Activated gamma-delta T cell (primary cell): ENCODE results near the gene CRMP1.
"Not testable (repeated sequence)": the region's sequence is repeated elsewhere in the genome, so short reads cannot be mapped to it uniquely, and the experiment has no call there.

Experiments
- DNase-seq: peaks from one replicate; lab custom pipeline; 2025; lab: John Stamatoyannopoulos, UW

CRMP1 gene

GRCh38 chr4:5822619-5823018 lies 70.3 kb downstream of the CRMP1 start:
- no peak for DNase-seq

DNA sequence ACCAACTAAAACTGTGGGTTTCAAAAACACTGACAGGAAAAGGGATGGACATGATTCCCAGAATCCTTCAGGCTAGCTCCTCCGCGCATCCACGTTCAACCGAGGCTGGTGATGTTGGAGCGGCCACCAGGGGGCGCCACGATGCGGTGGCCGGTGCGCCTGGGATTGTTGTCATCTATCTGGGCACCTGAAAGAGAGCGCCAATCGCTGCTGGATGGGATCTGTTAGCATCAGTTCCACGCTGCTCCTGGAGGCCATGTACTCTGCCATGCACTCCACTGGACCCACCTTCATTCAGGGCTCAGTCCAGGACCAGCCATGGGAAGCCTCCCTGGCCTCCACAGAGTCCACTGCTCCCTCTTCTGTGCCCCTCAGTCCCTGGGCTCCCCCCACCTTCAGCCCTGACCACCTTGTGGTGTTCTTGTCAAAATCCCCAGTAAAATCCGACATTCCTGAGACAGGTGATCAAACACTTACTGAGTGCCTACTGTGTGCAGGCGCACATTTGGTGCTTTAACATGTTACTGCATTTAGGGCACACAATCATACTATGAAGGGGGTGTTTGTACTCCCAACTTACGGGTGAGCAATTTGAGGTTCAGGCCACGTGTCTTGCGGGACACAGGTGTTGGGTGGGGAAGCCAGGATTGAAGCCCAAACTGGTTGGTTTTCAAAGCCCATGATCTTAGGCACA lies 71.1 kb downstream of the CRMP1 start:
- no peak for DNase-seq

GRCh38 chr4:5816851-5817375 lies 76.0 kb downstream of the CRMP1 start:
- DNase-seq: no peak

GRCh38 chr4:5816101-5816500 lies 76.8 kb downstream of the CRMP1 start:
- no peak for DNase-seq

DNA sequence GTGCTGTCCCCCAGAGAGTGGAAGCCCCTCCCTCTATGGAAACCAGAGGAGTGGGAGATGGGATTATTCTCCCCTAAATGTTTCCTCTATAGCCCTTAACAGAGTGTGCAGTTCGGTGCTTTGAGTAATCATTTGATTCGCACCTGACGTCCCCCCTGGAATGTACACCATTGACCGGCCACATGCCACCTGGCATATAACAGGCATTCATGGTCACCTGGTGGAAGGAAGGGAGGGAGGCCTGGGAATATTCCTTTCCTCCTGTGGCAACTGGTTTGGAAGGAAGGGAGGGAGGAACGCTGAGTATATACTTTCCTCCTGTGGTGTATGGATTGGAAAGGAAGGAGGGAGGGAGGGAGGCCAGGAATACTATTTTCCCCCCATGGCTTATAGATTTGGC lies 77.2 kb downstream of the CRMP1 start:
- no peak for DNase-seq

DNA sequence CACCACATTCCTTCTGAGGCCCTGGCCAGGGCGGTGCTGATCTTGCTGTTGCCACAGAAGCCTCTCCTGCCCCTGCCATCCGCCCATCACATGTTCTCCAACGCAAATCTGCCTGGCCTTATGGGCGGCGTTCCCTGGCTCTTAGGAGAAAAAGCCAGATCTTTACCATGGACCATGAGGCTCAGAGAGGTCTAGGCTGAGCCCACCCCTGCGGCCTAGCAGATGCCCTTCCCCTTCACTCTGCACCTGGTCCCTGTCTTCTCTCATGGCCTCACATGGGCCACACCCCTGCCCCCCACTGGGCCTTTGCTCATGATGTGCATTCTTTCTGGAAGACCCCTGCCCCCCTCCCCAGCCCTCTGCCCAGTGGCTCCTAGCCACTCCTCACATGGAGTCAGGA lies 78.5 kb downstream of the CRMP1 start:
- DNase-seq: no peak

DNA sequence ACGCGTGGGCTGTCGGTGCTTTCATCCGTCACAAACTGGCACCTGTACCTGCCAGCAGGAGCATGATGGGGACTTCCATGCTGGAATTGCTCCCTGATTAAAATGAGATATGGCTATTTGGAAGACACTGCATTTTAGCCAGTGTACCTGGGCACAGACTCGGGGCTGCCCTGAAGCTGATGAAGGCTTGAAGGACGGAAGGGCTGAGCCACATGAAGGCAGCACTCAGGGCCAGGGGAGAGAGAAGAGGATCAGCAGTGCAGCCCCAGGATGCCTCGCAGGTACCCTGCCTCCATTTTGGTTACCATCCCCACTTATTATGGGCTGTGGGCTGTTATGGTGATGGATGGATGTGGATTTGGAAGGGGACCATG lies 79.0 kb downstream of the CRMP1 start:
- DNase-seq: no peak

DNA sequence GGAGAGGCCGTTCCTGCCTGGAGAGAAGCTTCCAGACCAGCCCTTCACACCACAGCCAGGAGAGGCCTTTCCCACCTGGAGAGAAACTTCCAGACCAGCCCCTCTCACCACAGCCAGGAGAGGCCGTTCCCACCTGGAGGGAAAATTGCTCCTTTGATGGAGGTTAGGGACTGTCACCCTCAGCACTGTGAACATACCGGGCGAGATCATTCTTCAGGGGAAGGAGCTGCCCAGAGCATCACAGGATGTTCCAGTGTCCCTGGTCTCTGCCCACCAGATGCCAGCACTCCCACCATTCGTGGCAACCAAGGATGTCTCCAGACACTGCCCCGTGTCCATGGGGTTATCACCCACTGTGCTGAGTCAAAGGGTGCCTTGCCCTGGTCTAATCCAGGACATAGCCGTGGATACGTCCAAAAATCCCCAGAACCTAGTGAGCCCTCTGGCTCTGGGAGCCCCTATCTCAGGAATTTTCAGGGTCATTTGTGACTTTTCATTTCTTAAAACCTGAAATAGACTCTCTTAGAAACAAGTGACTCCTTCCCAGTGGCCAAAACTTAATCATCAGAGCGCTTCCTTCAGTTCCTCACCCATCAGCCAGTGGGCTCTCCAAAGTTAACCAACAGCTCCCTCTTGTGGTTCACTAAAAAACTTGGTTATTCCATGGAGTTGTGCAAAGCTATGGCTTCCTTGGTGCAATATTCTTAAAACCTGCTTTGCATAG lies 80.2 kb downstream of the CRMP1 start:
- no peak for DNase-seq

DNA sequence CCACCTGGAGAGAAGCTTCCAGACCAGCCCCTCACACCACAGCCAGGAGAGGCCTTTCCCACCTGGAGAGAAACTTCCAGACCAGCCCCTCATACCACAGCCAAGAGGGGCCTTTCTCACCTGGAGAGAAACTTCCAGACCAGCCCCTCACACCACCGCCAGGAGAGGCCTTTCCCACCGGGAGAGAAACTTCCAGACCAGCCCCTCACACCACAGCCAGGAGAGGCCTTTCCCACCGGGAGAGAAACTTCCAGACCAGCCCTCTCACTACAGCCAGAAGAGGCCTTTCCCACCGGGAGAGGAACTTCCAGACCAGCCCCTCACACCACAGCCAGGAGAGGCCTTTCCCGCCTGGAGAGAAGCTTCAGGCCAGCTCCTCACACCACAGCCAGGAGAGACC lies 80.8 kb downstream of the CRMP1 start:
- not testable (repeated sequence) for DNase-seq

GRCh38 chr4:5810770-5811430 lies 82.0 kb downstream of the CRMP1 start:
- DNase-seq: no peak

GRCh38 chr4:5810151-5810550 lies 82.7 kb downstream of the CRMP1 start:
- DNase-seq: no peak

- no peak for DNase-seq
Observed at GRCh38 chr4:5809216-5809776, 83.6 kb downstream of the CRMP1 start.

GRCh38 chr4:5808081-5808741 lies 84.7 kb downstream of the CRMP1 start:
- DNase-seq: no peak

DNA sequence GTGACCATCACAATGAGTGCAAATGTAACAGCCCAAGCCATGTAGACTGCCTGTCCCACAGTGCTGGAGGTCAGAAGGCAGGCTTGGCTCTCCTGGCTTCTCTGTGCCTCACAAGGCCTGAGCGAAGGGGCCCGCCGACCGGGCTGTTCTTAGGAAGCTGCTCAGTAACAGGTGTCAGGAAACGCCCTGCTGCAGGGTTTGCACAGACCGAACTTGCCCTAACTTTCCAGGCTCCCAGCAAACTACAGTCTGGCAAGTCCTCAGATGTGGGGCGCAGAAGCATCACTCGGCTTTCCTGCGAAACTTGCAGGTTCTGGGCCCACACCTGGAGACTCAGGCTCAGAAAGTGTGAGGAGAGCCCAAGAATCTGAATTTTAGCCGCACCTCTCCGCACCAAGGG lies 87.6 kb downstream of the CRMP1 start:
- no peak for DNase-seq

- no peak for DNase-seq
Observed at GRCh38 chr4:5804656-5805055, 88.2 kb downstream of the CRMP1 start.

DNA sequence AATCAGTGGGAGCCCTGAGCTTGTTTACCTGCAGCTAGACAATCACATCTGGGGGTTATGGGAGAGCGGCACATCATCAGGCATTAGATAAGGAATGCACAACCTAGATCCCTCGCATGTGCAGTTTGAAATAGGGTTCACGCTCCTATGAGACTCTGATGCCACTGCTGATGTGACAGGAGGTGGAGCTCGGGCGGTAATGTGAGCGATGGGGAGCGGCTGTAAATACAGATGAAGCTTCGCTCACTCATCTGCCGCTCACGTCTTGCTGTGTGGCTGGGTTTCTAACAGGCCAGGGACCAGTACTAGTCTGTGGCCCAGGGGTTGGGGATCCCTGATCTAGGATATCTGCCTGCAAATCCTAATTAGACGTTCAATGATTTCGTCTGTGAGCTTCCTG lies 90.3 kb downstream of the CRMP1 start:
- no peak for DNase-seq

DNA sequence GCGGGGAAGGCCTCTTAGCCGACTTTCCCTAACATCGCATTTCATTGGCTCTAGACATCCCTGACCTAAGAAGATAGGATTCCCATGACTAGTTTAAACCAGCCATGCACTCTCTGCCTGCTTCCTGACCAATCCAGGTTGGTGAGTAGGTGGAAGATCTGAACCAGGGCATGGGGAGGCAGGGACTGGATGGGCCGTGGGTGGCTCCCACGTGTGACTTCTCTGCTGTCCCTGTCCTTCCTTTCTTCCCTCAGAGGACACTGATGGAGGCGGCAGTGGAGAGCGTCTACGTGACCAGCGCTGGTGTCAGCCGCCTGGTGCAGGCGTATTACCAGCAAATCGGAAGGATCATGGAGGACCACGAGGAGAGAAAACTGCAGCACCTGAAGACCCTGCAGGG lies 91.2 kb downstream of the CRMP1 start:
- DNase-seq: no peak

DNA sequence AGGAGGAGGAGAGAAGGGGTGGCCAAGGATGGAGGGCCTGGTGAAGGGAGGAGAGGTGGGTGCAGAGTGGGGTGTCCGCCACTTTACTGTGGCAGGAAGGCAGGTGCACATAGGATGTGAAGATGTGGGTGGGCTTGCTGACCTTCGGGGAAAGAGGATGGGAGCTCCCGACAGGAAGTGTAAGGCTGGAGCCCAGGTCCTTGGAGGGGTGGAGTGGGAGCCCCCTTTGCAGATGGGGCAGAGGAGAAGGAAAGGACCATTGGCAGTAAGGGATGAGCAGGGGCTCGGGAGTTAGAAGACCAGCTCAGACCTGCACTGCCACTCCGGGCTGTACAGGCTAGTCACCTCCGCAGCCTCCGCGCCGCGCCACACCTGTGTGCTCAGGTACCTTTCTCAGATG lies 92.4 kb downstream of the CRMP1 start:
- no peak for DNase-seq

DNA sequence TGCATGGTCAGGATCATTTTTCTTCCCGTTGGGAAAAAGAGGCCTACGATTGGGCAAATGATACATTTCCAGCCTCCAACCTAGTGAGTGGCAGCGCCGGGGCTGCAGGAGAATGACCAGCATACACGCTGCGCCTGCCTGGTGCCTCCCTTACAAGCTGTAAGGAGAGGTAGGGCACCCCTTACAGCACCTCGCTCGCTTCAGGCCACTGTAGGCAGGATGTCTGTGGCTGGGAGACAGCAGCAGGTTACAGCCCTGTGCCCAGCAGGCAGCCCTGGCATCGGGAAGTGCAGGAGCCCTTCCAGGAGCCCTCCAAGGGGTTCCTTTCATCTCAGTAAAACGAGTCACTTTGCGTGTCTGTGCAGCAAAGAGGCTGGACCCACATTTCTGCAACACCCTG lies 93.5 kb downstream of the CRMP1 start:
- DNase-seq: no peak

- no peak for DNase-seq
Observed at GRCh38 chr4:5798946-5799345, 93.9 kb downstream of the CRMP1 start.

GRCh38 chr4:5798462-5798861 lies 94.4 kb downstream of the CRMP1 start:
- no peak for DNase-seq

DNA sequence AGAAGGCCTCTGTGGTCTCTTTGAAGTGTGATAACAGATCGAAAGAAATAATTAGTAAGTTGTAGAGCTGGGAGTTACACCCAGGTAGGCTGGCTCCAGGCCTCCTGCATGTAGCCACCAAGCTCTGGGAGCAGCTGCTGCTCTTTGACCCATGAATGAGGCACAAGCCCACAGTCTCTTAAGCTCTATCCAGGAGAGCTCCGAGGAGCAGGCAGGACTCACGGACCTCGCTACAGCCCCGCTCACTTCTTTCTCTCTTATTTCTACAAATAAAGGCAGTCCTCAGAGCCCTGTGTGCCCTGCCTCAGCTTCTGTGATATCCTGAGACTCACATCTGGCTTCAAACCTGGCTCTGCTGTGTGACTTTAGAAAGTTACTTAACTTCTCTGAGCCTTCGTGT lies 95.0 kb downstream of the CRMP1 start:
- no peak for DNase-seq
